MM.1S (cell line): ENCODE data around the gene RASSF9.

Source experiments
- DNase-seq: peaks from one replicate; pipeline ENCODE4 v3.0.0-alpha.2; 2015
- H2AFZ ChIP-seq: fragments of 300-600 bp; sonication (generic); 2 replicates; pipeline ENCODE4 v1.6.0; 2016; ENCODE audit warnings: antibody characterized with exemption, low read length
- H3F3A ChIP-seq: fragments of 300-600 bp; sonication (generic); 2 replicates; pipeline ENCODE4 v1.6.1; 2016; ENCODE audit warnings: mild to moderate bottlenecking, antibody characterized with exemption, low read length, moderate library complexity, mixed read lengths; ENCODE audit not compliant: insufficient read depth
- H3K27ac ChIP-seq: fragments of 300-600 bp; sonication (generic); 2 replicates; pipeline ENCODE4 v1.5.1; 2016; ENCODE audit warnings: mild to moderate bottlenecking, low read length
- H3K27me3 ChIP-seq: fragments of 300-600 bp; sonication (generic); replicated peaks from 2 replicates; pipeline ENCODE4 v1.6.0; 2016; ENCODE audit warnings: low read length; ENCODE audit not compliant: insufficient read depth
- H3K36me3 ChIP-seq: fragments of 300-600 bp; sonication (generic); replicated peaks from 2 replicates; pipeline ENCODE4 v1.6.1; 2016; ENCODE audit warnings: mild to moderate bottlenecking, low read length, mixed read lengths; ENCODE audit not compliant: insufficient read depth
- H3K4me1 ChIP-seq: fragments of 300-600 bp; sonication (generic); 2 replicates; pipeline ENCODE4 v1.6.1; 2016; ENCODE audit warnings: low read length, mixed read lengths
- H3K4me2 ChIP-seq: fragments of 300-600 bp; sonication (generic); 2 replicates; pipeline ENCODE4 v1.6.0; 2016; ENCODE audit warnings: low read depth, low read length
- H3K4me3 ChIP-seq: fragments of 300-600 bp; sonication (generic); 2 replicates; pipeline ENCODE4 v1.5.1; 2016; ENCODE audit warnings: low read length, mixed read lengths
- H3K79me2 ChIP-seq: fragments of 300-600 bp; sonication (generic); 2 replicates; pipeline ENCODE4 v1.6.1; 2016; ENCODE audit warnings: mixed run types, low read length, mixed read lengths
- H3K9ac ChIP-seq: fragments of 300-600 bp; sonication (generic); 2 replicates; pipeline ENCODE4 v1.6.1; 2016; ENCODE audit warnings: low read length, mixed read lengths
- H3K9me2 ChIP-seq: fragments of 300-600 bp; sonication (generic); replicated peaks from 2 replicates; pipeline ENCODE4 v1.6.1; 2016; ENCODE audit warnings: mild to moderate bottlenecking, low read length, mixed read lengths; ENCODE audit not compliant: insufficient read depth
- H3K9me3 ChIP-seq: fragments of 300-600 bp; sonication (generic); replicated peaks from 2 replicates; pipeline ENCODE4 v1.6.1; 2016; ENCODE audit warnings: mild to moderate bottlenecking, low read length, mixed read lengths; ENCODE audit not compliant: insufficient read depth
- H4K20me1 ChIP-seq: fragments of 300-600 bp; sonication (generic); 2 replicates; pipeline ENCODE4 v1.6.1; 2016; ENCODE audit warnings: mild to moderate bottlenecking, low read length, moderate library complexity, mixed read lengths; ENCODE audit not compliant: insufficient read depth
- EZH2 ChIP-seq: fragments of 300-600 bp; sonication (generic); optimal IDR thresholded peaks from 2 replicates; pipeline ENCODE3; 2017; ENCODE audit warnings: low read depth, mild to moderate bottlenecking, antibody characterized with exemption, low read length, mixed read lengths
- EZH2phosphoT487 ChIP-seq: fragments of 300-600 bp; sonication (generic); IDR thresholded peaks from 2 replicates; pipeline ENCODE4 v1.6.1; 2018; ENCODE audit warnings: antibody characterized with exemption, low read length
- TF ChIP-seq, protein P1 (sequence below): fragments of 300-600 bp; sonication (generic); IDR thresholded peaks from 2 replicates; pipeline ENCODE4 v1.5.1; 2016; ENCODE audit warnings: antibody characterized with exemption, low read length, mixed read lengths

RASSF9 gene

DNA sequence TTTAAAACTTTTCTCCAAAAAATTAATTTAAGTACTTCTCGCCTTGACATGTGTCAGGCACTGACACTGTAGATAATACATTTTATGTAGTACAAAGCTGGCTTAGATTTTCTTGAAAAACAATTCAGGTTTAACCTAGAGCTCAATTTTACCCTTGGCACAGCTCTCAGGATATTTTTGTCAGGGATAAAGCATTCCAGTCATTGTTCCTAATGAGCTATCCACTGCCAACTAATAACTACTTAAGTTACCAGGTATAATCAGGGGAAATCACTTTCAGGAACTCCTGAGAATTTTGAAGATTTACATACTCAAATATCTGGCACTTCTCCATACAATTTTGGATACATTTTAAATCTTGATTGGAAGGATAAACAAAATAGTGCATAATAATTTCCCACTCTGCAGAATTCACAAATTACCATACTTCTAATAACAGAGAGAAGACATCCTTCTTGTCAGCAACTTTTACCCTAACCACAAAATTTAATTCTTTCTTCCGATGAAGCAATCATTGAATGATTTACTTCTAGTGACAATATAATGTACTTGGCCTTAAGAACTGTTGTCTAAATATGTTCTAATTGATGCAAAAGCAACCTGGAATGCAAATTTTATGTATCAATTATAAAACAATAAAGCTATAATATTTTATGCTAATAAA is 4.8 kb downstream of the RASSF9 start:
- H3K36me3 ChIP-seq: no peaks in the 10 kb centered on the region
- no peaks in the 10 kb centered on the region for H3F3A ChIP-seq
- no peaks in the 10 kb centered on the region for H3K4me1 ChIP-seq
- H3K9me2 ChIP-seq: no peaks in the 10 kb centered on the region
- no peaks in the 10 kb centered on the region for H4K20me1 ChIP-seq
- H3K9ac ChIP-seq: no peak overlapping the region
- H2AFZ ChIP-seq: no peak overlapping the region
- no peaks in the 10 kb centered on the region for H3K27me3 ChIP-seq
- no peaks in the 10 kb centered on the region for H3K79me2 ChIP-seq
- no peak overlapping the region for H3K4me3 ChIP-seq
- H3K9me3 ChIP-seq: no peaks in the 10 kb centered on the region
- DNase-seq: no peak
- TF ChIP-seq, protein P1, sequence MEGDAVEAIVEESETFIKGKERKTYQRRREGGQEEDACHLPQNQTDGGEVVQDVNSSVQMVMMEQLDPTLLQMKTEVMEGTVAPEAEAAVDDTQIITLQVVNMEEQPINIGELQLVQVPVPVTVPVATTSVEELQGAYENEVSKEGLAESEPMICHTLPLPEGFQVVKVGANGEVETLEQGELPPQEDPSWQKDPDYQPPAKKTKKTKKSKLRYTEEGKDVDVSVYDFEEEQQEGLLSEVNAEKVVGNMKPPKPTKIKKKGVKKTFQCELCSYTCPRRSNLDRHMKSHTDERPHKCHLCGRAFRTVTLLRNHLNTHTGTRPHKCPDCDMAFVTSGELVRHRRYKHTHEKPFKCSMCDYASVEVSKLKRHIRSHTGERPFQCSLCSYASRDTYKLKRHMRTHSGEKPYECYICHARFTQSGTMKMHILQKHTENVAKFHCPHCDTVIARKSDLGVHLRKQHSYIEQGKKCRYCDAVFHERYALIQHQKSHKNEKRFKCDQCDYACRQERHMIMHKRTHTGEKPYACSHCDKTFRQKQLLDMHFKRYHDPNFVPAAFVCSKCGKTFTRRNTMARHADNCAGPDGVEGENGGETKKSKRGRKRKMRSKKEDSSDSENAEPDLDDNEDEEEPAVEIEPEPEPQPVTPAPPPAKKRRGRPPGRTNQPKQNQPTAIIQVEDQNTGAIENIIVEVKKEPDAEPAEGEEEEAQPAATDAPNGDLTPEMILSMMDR: no peak
- TF ChIP-seq EZH2phosphoT487 (no peak), EZH2 (no peak)
- H3K4me2 ChIP-seq: no peak overlapping the region
- no peak overlapping the region for H3K27ac ChIP-seq

DNA sequence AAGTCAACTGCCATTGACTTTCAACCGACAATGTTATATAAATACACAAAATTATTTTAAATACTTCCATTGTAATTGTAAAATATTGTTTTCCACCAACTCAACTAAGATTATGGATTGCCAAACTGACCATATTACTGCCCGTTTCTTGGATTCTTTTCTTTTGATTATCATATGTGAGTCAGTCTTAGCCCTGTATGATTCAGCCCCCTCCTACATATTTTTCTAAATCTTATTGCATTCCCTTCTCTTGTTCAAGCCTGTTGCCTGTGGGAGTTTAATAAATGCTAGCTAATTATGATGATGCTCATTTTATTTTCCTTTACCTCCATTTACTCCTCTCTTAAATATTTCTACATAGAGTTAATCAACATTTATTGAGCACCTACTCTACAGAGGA is 6.8 kb downstream of the RASSF9 start:
- no peak overlapping the region for H3K27ac ChIP-seq
- H3K36me3 ChIP-seq: no peaks in the 10 kb centered on the region
- no peaks in the 10 kb centered on the region for H4K20me1 ChIP-seq
- H3F3A ChIP-seq: no peaks in the 10 kb centered on the region
- H2AFZ ChIP-seq: no peak overlapping the region
- no peaks in the 10 kb centered on the region for H3K9me3 ChIP-seq
- no peaks in the 10 kb centered on the region for H3K9me2 ChIP-seq
- no peak for DNase-seq
- no peak overlapping the region for H3K9ac ChIP-seq
- H3K27me3 ChIP-seq: no peaks in the 10 kb centered on the region
- no peak overlapping the region for H3K4me3 ChIP-seq
- no peaks in the 10 kb centered on the region for H3K79me2 ChIP-seq
- no peak for TF ChIP-seq EZH2phosphoT487
- TF ChIP-seq, protein P1: no peak
- TF ChIP-seq EZH2: no peak
- no peaks in the 10 kb centered on the region for H3K4me1 ChIP-seq
- H3K4me2 ChIP-seq: no peak overlapping the region

DNA sequence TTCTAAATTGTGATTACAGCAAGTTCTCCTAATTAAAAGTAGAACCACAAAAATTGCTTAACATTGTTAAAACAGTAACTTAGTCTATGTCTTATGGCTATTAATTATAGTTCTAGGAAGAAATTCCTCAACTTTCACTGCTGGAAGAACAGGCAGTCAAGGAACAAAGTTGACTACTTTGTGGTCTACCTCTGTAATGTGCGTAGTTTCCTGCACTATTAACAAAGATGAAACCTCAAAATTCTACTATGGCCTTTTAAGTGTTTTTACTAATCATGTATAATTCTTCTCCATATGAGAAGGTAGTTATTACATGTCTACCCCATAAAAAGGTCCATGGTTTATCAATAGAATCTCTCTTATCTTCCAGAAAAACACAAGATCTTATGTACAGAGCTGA is 7.6 kb downstream of the RASSF9 start:
- no peak overlapping the region for H3K27ac ChIP-seq
- no peaks in the 10 kb centered on the region for H3K36me3 ChIP-seq
- H3K9ac ChIP-seq: no peak overlapping the region
- no peak for DNase-seq
- H3F3A ChIP-seq: no peaks in the 10 kb centered on the region
- no peak overlapping the region for H3K4me2 ChIP-seq
- H3K79me2 ChIP-seq: no peaks in the 10 kb centered on the region
- TF ChIP-seq, protein P1: no peak
- TF ChIP-seq EZH2phosphoT487: no peak
- no peak for TF ChIP-seq EZH2
- no peaks in the 10 kb centered on the region for H3K9me2 ChIP-seq
- no peaks in the 10 kb centered on the region for H3K4me1 ChIP-seq
- H3K27me3 ChIP-seq: no peaks in the 10 kb centered on the region
- no peaks in the 10 kb centered on the region for H3K9me3 ChIP-seq
- no peak overlapping the region for H2AFZ ChIP-seq
- no peaks in the 10 kb centered on the region for H4K20me1 ChIP-seq
- no peak overlapping the region for H3K4me3 ChIP-seq
